Lower leg skin (tissue), 3 donors: ENCODE data around the gene S1PR4.
"Not testable (repeated sequence)": the region's sequence is repeated elsewhere in the genome, so short reads cannot be mapped to it uniquely, and the experiment has no call there.

Source experiments
- CTCF ChIP-seq, 3 donors: fragments of 450-650 bp; IDR thresholded peaks; one replicate each; pipeline ENCODE4 v1.5.1; 2016; ENCODE audit warnings: antibody characterized with exemption in 3 of 3, mild to moderate bottlenecking in 3 of 3, moderate library complexity in 2 of 3
- POLR2A ChIP-seq, 2 donors: fragments of 450-650 bp; IDR thresholded peaks; one replicate each; pipeline ENCODE4 v1.6.1; 2016 to 2017; ENCODE audit warnings: antibody characterized with exemption in 2 of 2, mild to moderate bottlenecking in 1 of 2, moderate library complexity in 1 of 2

- not testable (repeated sequence) for TF ChIP-seq CTCF, POLR2A (IDR thresholded peaks at IDR 0.05)
These were observed 5.9 kb upstream of the S1PR4 start for GRCh38 chr19:3172673-3173000.
